ENCODE results near the gene CCDC9B. TPM values are rescaled to one million over a fixed set of nuclear protein-coding genes. Genes with fewer than 3 reads are reported as not detected.

Gene CCDC9B
- total RNA-seq, 6 donors from 2014 or later: 15.5 to 140 (median 68.1) TPM

DNA sequence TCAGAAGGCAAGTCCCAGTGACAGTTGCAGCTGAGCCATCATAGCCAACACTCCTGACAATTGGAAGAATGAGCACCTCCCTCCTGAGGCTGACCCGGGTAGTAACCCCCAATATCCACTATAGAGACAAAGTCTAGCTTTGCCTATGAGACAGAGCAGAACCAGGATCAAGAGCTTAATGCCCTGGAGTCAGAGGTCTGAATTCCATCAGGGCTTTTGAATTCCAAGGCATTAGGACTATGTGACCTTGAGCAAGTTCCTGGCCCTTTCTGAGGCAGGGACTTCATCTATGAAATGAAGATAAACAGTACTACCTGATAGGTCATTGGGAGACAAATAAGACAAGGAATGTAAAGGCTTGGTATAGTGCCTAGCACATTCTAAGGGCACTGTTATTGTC is 20.3 kb downstream of the CCDC9B start:
- TF ChIP-seq POLR2AphosphoS5 (IDR thresholded peaks at IDR 0.05): no peak
- TF ChIP-seq EP300 (IDR thresholded peaks at IDR 0.05): no peak
- no peak for TF ChIP-seq POLR2A (IDR thresholded peaks at IDR 0.05)
- TF ChIP-seq, protein P1, sequence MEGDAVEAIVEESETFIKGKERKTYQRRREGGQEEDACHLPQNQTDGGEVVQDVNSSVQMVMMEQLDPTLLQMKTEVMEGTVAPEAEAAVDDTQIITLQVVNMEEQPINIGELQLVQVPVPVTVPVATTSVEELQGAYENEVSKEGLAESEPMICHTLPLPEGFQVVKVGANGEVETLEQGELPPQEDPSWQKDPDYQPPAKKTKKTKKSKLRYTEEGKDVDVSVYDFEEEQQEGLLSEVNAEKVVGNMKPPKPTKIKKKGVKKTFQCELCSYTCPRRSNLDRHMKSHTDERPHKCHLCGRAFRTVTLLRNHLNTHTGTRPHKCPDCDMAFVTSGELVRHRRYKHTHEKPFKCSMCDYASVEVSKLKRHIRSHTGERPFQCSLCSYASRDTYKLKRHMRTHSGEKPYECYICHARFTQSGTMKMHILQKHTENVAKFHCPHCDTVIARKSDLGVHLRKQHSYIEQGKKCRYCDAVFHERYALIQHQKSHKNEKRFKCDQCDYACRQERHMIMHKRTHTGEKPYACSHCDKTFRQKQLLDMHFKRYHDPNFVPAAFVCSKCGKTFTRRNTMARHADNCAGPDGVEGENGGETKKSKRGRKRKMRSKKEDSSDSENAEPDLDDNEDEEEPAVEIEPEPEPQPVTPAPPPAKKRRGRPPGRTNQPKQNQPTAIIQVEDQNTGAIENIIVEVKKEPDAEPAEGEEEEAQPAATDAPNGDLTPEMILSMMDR (IDR thresholded peaks at IDR 0.05): no peak
- Histone ChIP-seq H3K27ac (no peak overlapping the region), H3K4me3 (no peak overlapping the region), H3K36me3 (no peaks in the 10 kb centered on the region), H3K27me3 (no peaks in the 10 kb centered on the region), H3K9me3 (no peaks in the 10 kb centered on the region), H3K4me1 (peaks cover 12 to 29% (median 15%) of the 10 kb centered on the region in 4 donors)
- ATAC-seq (ENCODE audit: low FRiP score in 2 of 2) (no peak), DNase-seq (peak in 1 of 2 donors; percentile 14)
- WGBS, 2 donors: 86 to 100% methylated on average over 1 of the region's 1 CpG

DNA sequence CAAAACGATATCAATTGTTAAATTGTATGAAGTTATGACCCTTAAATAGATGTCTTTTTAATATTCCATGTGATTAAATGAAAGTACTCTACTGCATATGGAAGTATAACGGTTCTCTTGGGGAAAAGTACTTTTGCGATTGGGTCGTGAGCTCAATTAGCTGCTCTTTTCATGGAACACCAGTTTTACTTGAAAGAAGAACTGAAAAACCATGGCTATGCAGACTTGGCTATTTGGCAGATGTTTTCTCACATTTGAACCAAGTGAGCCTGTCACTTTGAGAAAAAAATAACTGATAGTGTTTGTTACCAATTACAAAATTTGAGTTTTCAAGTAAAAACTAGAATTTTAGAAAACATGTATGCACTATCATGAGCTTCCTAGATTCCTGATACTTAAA is 23.2 kb downstream of the CCDC9B start:
- ATAC-seq (ENCODE audit: low FRiP score in 2 of 2) (no peak), DNase-seq (no peak)
- TF ChIP-seq, protein P1 (IDR thresholded peaks at IDR 0.05): no peak
- TF ChIP-seq EP300 (IDR thresholded peaks at IDR 0.05) (no peak), POLR2AphosphoS5 (IDR thresholded peaks at IDR 0.05) (no peak), POLR2A (IDR thresholded peaks at IDR 0.05) (no peak)
- 81 to 87% methylated on average over 4 of the region's 4 CpGs for WGBS, 2 donors
- H3K4me3 ChIP-seq: no peak overlapping the region
- H3K27ac ChIP-seq: no peak overlapping the region
- H3K27me3 ChIP-seq: no peaks in the 10 kb centered on the region
- H3K9me3 ChIP-seq: no peaks in the 10 kb centered on the region
- H3K4me1 ChIP-seq: peaks cover 8 to 21% (median 9%) of the 10 kb centered on the region in 4 donors
- H3K36me3 ChIP-seq: no peaks in the 10 kb centered on the region

DNA sequence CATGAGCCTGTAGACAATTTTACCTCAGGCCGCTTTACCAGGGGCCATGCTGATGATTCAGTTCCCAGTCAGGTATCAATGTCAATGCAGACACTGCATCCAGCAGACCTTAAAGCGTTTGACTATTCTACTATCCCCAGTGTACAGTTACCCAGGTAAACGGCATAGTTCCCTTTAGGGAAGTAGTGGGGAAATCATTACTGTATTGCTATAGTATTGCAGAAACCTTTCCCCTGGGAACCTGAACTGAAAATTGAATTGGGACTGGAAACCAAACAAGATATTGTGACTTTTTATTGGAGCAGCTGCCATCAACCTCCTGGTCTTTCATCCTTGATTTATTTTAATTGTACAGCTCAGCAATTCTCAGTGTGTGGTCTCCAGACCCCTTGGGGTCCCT is 23.8 kb downstream of the CCDC9B start:
- ATAC-seq (ENCODE audit: low FRiP score in 2 of 2) (no peak), DNase-seq (no peak)
- Histone ChIP-seq H3K27me3 (no peaks in the 10 kb centered on the region), H3K9me3 (no peaks in the 10 kb centered on the region), H3K36me3 (no peaks in the 10 kb centered on the region), H3K4me1 (peaks cover 8 to 18% (median 9%) of the 10 kb centered on the region in 4 donors), H3K27ac (no peak overlapping the region), H3K4me3 (no peak overlapping the region)
- 83 to 96% methylated on average over 3 of the region's 3 CpGs for WGBS, 2 donors
- TF ChIP-seq POLR2AphosphoS5 (IDR thresholded peaks at IDR 0.05) (no peak), EP300 (IDR thresholded peaks at IDR 0.05) (no peak), POLR2A (IDR thresholded peaks at IDR 0.05) (no peak)
- TF ChIP-seq, protein P1 (IDR thresholded peaks at IDR 0.05): no peak

DNA sequence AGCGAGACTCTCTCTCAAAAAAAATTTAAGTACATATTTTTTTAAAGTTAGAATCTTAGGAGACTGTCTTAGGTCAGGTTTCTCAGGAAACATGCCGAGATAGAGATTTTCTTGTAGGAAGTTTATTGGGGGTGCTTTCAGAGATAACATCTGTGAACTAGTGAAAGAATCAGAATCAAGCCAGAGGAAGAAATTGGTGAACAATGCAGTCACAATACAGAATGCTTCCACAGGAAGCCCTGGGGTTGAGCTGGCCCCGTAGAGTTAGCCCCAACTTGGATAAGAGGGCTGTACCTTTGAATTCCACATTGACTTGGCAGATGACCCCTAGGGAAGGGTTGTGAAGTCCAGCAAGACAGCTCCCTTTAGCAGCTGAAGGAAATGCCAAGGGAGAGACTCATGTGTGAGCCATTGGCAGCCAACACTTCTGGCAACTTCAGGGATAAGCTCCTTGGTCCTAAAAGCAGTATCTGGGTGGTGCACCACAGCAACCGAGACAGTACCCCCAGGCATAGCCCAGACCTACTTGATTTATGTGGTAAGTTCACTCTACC is 25.9 kb downstream of the CCDC9B start:
- WGBS, 2 donors: 59 to 61% methylated on average over 4 of the region's 4 CpGs
- ATAC-seq (ENCODE audit: low FRiP score in 2 of 2) (no peak), DNase-seq (no peak)
- no peaks in the 10 kb centered on the region for H3K9me3 ChIP-seq
- H3K27ac ChIP-seq: no peak overlapping the region
- no peaks in the 10 kb centered on the region for H3K36me3 ChIP-seq
- peaks cover 8 to 15% (median 9%) of the 10 kb centered on the region in 4 donors for H3K4me1 ChIP-seq
- H3K27me3 ChIP-seq: no peaks in the 10 kb centered on the region
- TF ChIP-seq, protein P1 (IDR thresholded peaks at IDR 0.05): no peak
- TF ChIP-seq POLR2A (IDR thresholded peaks at IDR 0.05) (no peak), EP300 (IDR thresholded peaks at IDR 0.05) (no peak), POLR2AphosphoS5 (IDR thresholded peaks at IDR 0.05) (no peak)
- no peak overlapping the region for H3K4me3 ChIP-seq

Data from upper lobe of left lung (tissue), 6 donors.